ENCODE measurements around the gene CMKLR1. TPM values are rescaled to one million over a fixed set of nuclear protein-coding genes. Genes with fewer than 3 reads are reported as not detected.

CMKLR1 gene
- total and polyA plus RNA-seq, 3 experiments from 2014 or later, result 0.57 to 4.4 (median 0.66) TPM

DNA sequence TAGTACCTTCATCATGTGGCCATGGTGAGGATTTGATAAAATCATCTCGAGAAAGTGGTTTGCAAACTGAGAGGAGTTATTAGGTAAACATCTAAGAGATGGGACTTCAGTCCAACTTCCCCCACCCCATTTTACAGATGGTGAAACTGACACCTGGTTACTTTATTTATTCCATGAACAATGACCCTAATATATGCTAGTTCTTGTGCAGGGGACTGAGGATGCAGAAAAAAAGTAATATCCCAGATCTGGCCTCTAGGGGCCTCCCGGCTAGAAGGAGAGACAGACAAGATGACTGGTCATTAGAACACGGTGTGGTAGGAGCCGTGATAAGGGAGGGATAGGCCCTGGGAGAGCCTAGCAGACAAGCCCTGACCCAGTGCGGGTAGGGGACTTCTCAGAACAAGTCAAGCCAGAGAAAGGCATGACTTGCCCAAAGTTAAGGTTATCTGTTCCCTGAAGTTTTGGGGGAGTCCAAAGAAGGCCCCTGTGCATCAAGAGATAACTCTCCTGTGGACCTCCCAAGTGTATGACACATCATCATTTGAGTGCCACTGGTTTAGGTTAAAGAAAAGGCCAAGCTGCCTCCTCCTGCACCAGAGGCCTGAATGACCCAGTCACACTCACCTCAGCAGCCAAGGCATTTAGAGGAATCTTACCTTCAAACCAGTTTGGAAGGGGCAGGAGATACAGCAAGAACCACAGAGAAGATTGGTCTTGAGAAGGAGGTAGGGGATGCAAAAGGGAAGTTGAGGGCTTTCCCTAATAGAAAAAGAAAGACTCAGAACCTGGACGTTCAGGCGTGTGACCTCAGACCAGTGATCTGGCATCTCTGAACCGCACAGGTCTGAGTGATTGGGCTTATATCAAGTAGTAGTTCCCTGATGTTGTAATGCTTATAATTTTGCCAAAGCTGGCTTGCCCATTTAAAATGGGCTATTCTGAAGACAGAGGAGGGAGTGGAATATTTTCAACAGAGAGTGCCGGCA is 1.6 kb downstream of the CMKLR1 start:
- Histone ChIP-seq H3K27me3 (ENCODE audit: insufficient read depth, low read length, poor library complexity, severe bottlenecking) (no peaks in the 10 kb centered on the region), H3K4me1 (ENCODE audit: insufficient read depth, low read length) (no peaks in the 10 kb centered on the region), H3K4me3 (ENCODE audit: low read length) (no peak overlapping the region), H3K27ac (ENCODE audit: low read depth, low read length) (no peak overlapping the region), H3K9me3 (ENCODE audit: low read length) (no peaks in the 10 kb centered on the region), H3K36me3 (ENCODE audit: insufficient read depth, low read length) (no peaks in the 10 kb centered on the region)
- CTCF ChIA-PET, result no interaction called here
- Mint-ChIP-seq H3K4me3 (peak overlapping the region in 5 of 7 donors; percentile 29 to 89 (median 53)), H3K4me1 (peaks cover 0 to 30% (median 10%) of the 10 kb centered on the region in 3 donors), H3K27ac (no peak overlapping the region), H3K9me3 (no peaks in the 10 kb centered on the region), H3K27me3 (peaks cover 5 to 46% of the 10 kb centered on the region in 2 donors), H3K36me3 (no peaks in the 10 kb centered on the region)
- POLR2A ChIA-PET, result no interaction called here
- no peak for DNase-seq

- Histone ChIP-seq H3K27ac (ENCODE audit: low read depth, low read length) (no peak overlapping the region), H3K4me3 (ENCODE audit: low read length) (no peak overlapping the region), H3K36me3 (ENCODE audit: insufficient read depth, low read length) (no peaks in the 10 kb centered on the region), H3K9me3 (ENCODE audit: low read length) (no peaks in the 10 kb centered on the region), H3K27me3 (ENCODE audit: insufficient read depth, low read length, poor library complexity, severe bottlenecking) (no peaks in the 10 kb centered on the region), H3K4me1 (ENCODE audit: insufficient read depth, low read length) (peaks cover 6% of the 10 kb centered on the region)
- no peaks in the 10 kb centered on the region for H3K9me3 Mint-ChIP-seq
- H3K27ac Mint-ChIP-seq, result peak overlapping the region in 2 of 8 donors; percentile 17 to 19
- no peak for DNase-seq
- peaks cover 0 to 39% (median 11%) of the 10 kb centered on the region in 3 donors for H3K4me1 Mint-ChIP-seq
- CTCF ChIA-PET, result no interaction called here
- peak overlapping the region in 1 of 7 donors; percentile 41 for H3K4me3 Mint-ChIP-seq
- H3K27me3 Mint-ChIP-seq, result peaks cover 4 to 38% of the 10 kb centered on the region in 2 donors
- POLR2A ChIA-PET, result no interaction called here
- H3K36me3 Mint-ChIP-seq, result no peaks in the 10 kb centered on the region
Observed at GRCh38 chr12:108335349-108336119, 3.6 kb downstream of the CMKLR1 start.

- Mint-ChIP-seq H3K27me3 (peaks cover 4 to 29% of the 10 kb centered on the region in 2 donors), H3K27ac (peak overlapping the region in 4 of 8 donors; percentile 47 to 81 (median 58)), H3K36me3 (no peaks in the 10 kb centered on the region), H3K4me3 (peak overlapping the region in 3 of 7 donors; percentile 10 to 28 (median 21)), H3K4me1 (peaks cover 0 to 37% (median 11%) of the 10 kb centered on the region in 3 donors), H3K9me3 (peaks cover 0 to 2% (median 0%) of the 10 kb centered on the region in 5 donors)
- Histone ChIP-seq H3K36me3 (ENCODE audit: insufficient read depth, low read length) (no peaks in the 10 kb centered on the region), H3K4me1 (ENCODE audit: insufficient read depth, low read length) (peaks cover 6% of the 10 kb centered on the region), H3K27me3 (ENCODE audit: insufficient read depth, low read length, poor library complexity, severe bottlenecking) (no peaks in the 10 kb centered on the region), H3K27ac (ENCODE audit: low read depth, low read length) (no peak overlapping the region), H3K9me3 (ENCODE audit: low read length) (no peaks in the 10 kb centered on the region), H3K4me3 (ENCODE audit: low read length) (no peak overlapping the region)
- CTCF ChIA-PET, result no interaction called here
- DNase-seq, result no peak
- POLR2A ChIA-PET, result no interaction called here
Observed at GRCh38 chr12:108333898-108334699, 5.0 kb downstream of the CMKLR1 start.

GRCh38 chr12:108332791-108333382 is 6.2 kb downstream of the CMKLR1 start:
- Histone ChIP-seq H3K36me3 (ENCODE audit: insufficient read depth, low read length) (no peaks in the 10 kb centered on the region), H3K27me3 (ENCODE audit: insufficient read depth, low read length, poor library complexity, severe bottlenecking) (no peaks in the 10 kb centered on the region), H3K4me1 (ENCODE audit: insufficient read depth, low read length) (peaks cover 6% of the 10 kb centered on the region), H3K27ac (ENCODE audit: low read depth, low read length) (peak overlapping the region; percentile 13), H3K4me3 (ENCODE audit: low read length) (no peak overlapping the region), H3K9me3 (ENCODE audit: low read length) (no peaks in the 10 kb centered on the region)
- Mint-ChIP-seq H3K27me3 (peaks cover 4 to 17% of the 10 kb centered on the region in 2 donors), H3K4me1 (peaks cover 0 to 37% (median 11%) of the 10 kb centered on the region in 3 donors), H3K4me3 (peak overlapping the region in 2 of 7 donors; percentile 17 to 37), H3K27ac (peak overlapping the region in 4 of 8 donors; percentile 2 to 83 (median 64)), H3K36me3 (no peaks in the 10 kb centered on the region), H3K9me3 (peaks cover 0 to 2% (median 0%) of the 10 kb centered on the region in 5 donors)
- POLR2A ChIA-PET, result no interaction called here
- CTCF ChIA-PET, result no interaction called here
- no peak for DNase-seq

DNA sequence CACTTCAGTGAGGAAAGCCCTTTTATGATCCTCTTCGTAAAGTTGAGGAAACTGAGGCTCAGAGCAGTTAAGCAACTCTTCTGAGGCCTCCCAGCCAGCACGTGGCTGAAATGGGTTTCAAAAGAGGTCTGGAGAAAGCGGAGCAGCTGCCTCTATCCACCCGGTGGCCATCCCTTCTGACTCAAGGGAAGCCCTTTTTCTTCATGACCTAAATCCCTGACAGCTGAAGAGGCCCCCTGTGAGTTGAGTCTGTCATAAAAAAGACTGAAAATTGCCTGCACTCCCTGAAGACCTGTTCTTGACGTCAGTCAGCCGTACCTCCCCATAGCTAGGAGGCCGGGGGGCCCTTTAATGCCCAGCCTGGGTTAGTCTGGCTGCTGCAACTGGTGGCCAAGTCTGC is 10.7 kb downstream of the CMKLR1 start:
- H3K4me1 Mint-ChIP-seq, result peaks cover 0 to 27% (median 9%) of the 10 kb centered on the region in 3 donors
- Histone ChIP-seq H3K27me3 (ENCODE audit: insufficient read depth, low read length, poor library complexity, severe bottlenecking) (no peaks in the 10 kb centered on the region), H3K4me1 (ENCODE audit: insufficient read depth, low read length) (peaks cover 6% of the 10 kb centered on the region), H3K27ac (ENCODE audit: low read depth, low read length) (no peak overlapping the region), H3K9me3 (ENCODE audit: low read length) (no peaks in the 10 kb centered on the region), H3K4me3 (ENCODE audit: low read length) (no peak overlapping the region), H3K36me3 (ENCODE audit: insufficient read depth, low read length) (no peaks in the 10 kb centered on the region)
- ChIA-PET POLR2A (no interaction called here), CTCF (no interaction called here)
- H3K36me3 Mint-ChIP-seq, result no peaks in the 10 kb centered on the region
- DNase-seq, result no peak
- peaks cover 0 to 2% (median 0%) of the 10 kb centered on the region in 5 donors for H3K9me3 Mint-ChIP-seq
- no peak overlapping the region for H3K4me3 Mint-ChIP-seq
- H3K27ac Mint-ChIP-seq, result no peak overlapping the region
- peaks cover 4 to 6% of the 10 kb centered on the region in 2 donors for H3K27me3 Mint-ChIP-seq

- peaks cover 0 to 2% (median 0%) of the 10 kb centered on the region in 5 donors for H3K9me3 Mint-ChIP-seq
- Histone ChIP-seq H3K27ac (ENCODE audit: low read depth, low read length) (no peak overlapping the region), H3K4me1 (ENCODE audit: insufficient read depth, low read length) (peaks cover 6% of the 10 kb centered on the region), H3K4me3 (ENCODE audit: low read length) (no peak overlapping the region), H3K27me3 (ENCODE audit: insufficient read depth, low read length, poor library complexity, severe bottlenecking) (no peaks in the 10 kb centered on the region), H3K36me3 (ENCODE audit: insufficient read depth, low read length) (no peaks in the 10 kb centered on the region), H3K9me3 (ENCODE audit: low read length) (no peaks in the 10 kb centered on the region)
- DNase-seq, result no peak
- peaks cover 0 to 21% (median 4%) of the 10 kb centered on the region in 3 donors for H3K4me1 Mint-ChIP-seq
- POLR2A ChIA-PET, result no interaction called here
- CTCF ChIA-PET, result no interaction called here
- no peaks in the 10 kb centered on the region for H3K36me3 Mint-ChIP-seq
- H3K4me3 Mint-ChIP-seq, result no peak overlapping the region
- peaks cover 4 to 6% of the 10 kb centered on the region in 2 donors for H3K27me3 Mint-ChIP-seq
- H3K27ac Mint-ChIP-seq, result no peak overlapping the region
Observed at GRCh38 chr12:108327621-108328344, 11.3 kb downstream of the CMKLR1 start.

- Mint-ChIP-seq H3K4me1 (peaks cover 0 to 11% (median 0%) of the 10 kb centered on the region in 3 donors), H3K9me3 (peaks cover 0 to 2% (median 0%) of the 10 kb centered on the region in 5 donors), H3K36me3 (no peaks in the 10 kb centered on the region), H3K4me3 (no peak overlapping the region), H3K27ac (no peak overlapping the region), H3K27me3 (peaks cover 7 to 9% of the 10 kb centered on the region in 2 donors)
- Histone ChIP-seq H3K9me3 (ENCODE audit: low read length) (no peaks in the 10 kb centered on the region), H3K36me3 (ENCODE audit: insufficient read depth, low read length) (no peaks in the 10 kb centered on the region), H3K27ac (ENCODE audit: low read depth, low read length) (no peak overlapping the region), H3K4me3 (ENCODE audit: low read length) (no peak overlapping the region), H3K4me1 (ENCODE audit: insufficient read depth, low read length) (no peaks in the 10 kb centered on the region), H3K27me3 (ENCODE audit: insufficient read depth, low read length, poor library complexity, severe bottlenecking) (no peaks in the 10 kb centered on the region)
- CTCF ChIA-PET, result no interaction called here
- POLR2A ChIA-PET, result no interaction called here
- peak in 1 of 5 donors; percentile 26 for DNase-seq
Observed at GRCh38 chr12:108326254-108326750, 12.8 kb downstream of the CMKLR1 start.

Measured in CD8-positive, alpha-beta memory T cell (primary cell).